RCC 7860 (cell line): Measurements from ENCODE around the gene CTNNA2.
A peak's percentile ranks its signal among the peaks of the same experiment; 100 is the strongest.

Source experiments
- DNase-seq: peaks from one replicate; pipeline ENCODE4 v3.0.0-alpha.2; 2015; ENCODE audit warnings: low spot score
- FAIRE-seq: peaks from 2 replicates; lab custom pipeline; 2012; peaks lifted over from hg19 to GRCh38; lab: Jason Lieb, UNC

CTNNA2 gene

DNA sequence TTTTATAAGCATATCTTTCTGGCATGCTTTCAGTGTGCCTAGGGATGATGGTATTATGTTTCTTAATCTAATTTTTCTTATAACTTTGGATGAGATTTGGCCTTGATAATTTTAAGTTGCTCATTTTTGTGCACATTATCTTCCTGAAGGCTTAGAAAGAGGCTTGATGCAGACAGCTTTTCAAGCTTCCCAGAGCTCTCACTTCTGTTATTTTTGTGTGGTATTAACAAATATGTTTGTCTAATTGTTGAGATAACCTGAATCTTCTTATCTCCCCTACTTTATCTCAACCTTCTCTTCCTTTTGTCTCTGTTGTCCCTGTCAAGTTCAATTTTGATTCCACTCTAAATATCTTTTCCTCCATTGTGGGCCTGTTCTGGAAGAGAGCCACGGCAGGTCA is 904.9 kb downstream of the CTNNA2 start:
- FAIRE-seq: no peak
- DNase-seq: no peak

DNA sequence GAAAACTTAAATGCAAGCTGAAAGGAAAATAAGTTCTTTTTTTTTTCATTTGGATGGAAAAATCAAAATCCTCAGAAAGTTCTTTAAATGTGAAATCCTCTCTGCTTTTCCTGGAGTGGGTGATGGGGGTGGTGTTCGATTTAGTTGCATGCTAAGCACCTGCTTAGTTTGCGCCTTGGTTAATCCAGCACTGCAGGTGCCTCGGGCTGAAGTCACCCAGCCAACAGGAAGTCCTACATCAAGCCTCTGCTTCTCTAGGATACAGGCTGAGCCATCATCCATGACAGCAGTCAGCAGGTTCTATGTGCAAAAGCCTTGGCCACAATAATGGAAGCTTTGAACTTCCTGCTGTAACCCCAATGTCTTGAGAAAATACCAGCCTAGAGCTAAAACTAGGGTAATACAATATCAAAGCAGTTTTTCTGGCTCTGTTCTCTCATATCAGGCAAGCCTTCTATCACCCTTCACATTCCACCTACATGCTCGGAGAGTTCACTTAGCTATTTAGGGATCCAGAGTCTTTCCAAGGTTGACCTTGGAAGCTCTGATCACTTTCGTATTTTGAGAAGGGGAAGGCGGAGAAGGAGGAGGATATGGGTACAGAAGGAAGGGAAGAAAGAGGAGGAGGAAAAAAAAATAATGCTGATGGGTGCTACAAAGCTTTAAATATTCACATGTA is 907.8 kb downstream of the CTNNA2 start:
- no peak for DNase-seq

DNA sequence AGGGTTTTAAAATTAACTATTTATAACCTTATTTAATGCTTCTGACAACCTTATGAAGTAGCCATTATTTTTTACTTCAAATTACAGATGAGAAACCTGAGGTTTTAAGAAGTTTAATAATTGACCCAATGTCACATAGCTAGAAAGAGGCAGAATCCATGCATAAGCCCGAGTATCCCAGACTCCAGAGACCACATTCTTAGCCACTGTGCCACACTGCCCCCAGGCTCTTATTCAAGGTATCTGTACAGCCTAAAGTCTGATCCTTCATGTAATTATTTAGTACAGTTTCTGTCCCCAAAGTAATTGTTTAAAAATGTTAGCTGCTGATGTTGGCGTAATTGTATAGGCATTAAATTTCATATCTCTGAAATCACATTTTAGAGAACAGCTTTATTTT is 916.4 kb downstream of the CTNNA2 start:
- no peak for FAIRE-seq
- no peak for DNase-seq

More for the DNA sequence above, 907.8 kb downstream of the CTNNA2 start:
- FAIRE-seq: no peak

DNA sequence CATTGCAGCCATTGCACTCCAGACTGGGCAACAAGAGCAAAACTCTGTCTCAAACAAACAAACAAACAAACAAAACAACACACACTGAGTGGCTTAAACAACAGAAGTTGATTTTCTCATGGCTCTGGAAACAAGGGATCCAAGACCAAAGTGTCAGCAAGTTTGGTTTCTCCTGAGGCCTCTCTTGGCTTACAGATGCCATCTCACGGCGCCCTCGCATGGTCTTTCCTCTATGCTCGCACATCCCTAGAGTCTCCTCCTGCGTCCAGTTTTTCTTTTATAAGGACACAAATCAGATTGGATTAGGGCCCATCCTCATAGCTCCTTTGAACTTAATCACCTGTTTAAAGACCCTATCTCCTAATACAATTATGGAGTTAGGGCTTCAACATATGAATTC is 925.1 kb downstream of the CTNNA2 start:
- DNase-seq (no peak), FAIRE-seq (no peak)

DNA sequence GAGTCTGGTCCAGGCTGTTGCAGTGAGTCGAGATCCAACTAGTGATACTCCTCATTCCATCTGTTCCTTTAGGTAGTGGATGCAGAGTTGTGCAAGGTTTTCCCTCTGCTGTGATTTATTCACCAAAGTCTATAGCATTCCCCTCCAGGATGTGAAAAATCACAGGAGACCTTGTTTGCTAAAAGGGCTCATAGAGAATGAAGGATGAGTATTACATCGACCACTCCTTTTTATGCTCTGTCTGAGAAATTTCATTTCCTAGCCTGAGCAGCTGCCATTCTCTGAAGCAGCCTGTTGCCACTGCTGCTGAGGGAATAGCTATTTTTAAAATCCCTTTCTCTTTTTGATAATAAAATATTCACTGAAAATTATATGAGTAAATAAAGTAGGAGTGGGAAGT is 925.8 kb downstream of the CTNNA2 start:
- no peak for FAIRE-seq
- DNase-seq: no peak

DNA sequence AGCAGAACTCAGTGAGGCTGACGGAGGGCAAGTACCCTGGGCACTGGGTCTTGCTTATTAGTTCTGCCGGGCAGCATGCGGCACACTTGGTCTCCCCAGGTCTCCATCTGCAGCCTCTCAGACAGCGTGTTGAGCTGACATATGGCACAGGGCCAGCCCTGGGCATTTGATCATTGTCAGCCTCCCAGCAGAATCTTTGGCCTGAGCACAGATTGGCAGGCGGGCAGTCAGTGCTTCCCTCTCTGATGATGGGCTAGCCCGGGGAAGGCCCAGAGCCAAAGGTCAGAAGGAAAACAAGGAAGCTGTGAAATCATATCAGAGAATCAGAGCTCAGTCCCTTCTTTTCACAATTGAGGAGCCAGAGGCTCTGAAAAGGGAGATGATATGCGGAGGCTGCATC is 941.8 kb downstream of the CTNNA2 start:
- no peak for FAIRE-seq
- DNase-seq: no peak

DNA sequence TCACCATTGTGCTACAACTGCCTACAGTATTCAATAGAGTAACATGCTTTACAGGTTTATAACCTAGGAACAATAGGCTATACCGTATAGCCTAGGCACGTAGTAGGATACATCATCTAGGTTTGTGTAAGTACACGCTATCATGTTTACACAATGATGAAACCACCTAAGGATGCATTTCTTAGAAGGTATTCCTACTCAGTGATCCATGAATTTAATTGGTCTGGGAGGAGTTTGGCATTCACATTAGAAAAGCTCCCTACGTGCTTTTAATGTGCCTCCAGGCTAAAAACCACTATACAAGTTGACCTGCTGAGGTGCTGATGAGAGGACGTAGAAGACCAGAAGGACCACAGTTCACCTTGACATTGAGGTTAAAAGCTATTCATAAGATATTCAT is 946.2 kb downstream of the CTNNA2 start:
- DNase-seq (no peak), FAIRE-seq (no peak)

DNA sequence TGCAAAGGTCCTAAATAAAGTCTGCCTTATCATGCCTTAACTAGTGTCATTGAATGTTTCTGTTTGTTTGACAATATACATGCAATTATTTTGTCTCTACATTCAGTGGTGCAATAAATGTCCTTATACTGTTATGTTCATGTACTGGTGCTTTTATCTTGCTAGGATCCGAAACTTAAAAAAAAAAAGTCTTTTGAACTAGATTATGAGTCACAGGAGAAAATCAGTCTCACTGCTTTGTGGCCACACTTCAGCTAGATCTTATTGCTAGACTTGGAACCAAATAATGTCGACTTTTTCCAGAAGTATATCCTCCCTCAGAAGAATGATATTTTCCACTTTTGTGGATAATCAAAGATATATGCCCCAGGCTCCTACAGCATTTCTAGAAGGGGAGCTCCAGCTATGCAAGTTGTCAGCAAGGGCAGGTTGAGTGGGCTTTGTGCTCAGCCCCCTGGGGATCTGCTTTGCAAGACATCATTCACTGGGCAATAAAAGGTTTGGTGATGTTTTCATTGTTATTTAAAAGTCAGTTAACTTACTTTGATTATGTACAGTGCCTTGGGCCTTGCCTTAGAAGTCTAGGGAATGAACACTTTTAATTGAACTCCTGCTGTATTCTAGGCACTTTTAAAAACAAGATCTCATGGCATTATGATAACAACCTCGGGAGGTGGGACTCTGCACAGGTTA is 948.8 kb downstream of the CTNNA2 start:
- FAIRE-seq (no peak), DNase-seq (no peak)

DNA sequence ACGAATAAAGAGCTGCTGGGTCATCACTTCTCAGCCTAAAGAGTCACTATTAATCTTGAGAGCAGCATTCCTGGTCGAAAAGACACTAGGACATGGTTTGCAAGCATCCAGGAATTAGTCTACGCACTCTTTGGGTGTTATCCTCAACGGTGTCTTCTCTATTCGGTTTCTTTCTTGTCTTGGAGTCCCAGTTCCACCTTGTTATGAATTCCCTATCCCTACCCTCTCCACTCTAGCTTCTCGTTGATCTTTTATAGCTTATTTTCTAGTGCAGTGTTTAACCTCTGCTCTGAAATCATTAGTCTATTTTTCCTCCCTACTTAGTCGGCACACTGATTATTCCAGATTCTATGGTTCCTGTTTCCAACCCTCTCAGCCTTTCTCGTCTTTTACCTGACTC is 949.8 kb downstream of the CTNNA2 start:
- no peak for DNase-seq
- no peak for FAIRE-seq

DNA sequence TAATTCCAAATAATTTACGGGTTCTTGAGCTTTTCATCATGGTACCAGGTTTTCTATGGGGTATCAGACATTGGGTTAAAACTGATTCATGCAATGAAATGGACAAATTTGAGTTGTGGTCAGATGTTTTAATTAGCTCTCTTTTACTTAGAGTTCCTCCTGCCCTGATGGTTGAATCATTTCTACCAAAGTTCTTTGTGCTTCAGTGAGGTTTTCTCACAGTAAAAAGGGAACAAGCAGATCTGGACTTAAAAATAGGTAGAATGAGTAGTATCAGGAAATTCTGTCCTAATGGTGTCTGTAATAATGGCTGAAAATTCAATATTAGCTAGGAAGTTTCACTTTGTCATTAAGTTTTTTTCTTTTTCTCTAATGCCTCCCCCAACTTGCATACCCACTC is 951.4 kb downstream of the CTNNA2 start:
- DNase-seq (no peak), FAIRE-seq (no peak)

DNA sequence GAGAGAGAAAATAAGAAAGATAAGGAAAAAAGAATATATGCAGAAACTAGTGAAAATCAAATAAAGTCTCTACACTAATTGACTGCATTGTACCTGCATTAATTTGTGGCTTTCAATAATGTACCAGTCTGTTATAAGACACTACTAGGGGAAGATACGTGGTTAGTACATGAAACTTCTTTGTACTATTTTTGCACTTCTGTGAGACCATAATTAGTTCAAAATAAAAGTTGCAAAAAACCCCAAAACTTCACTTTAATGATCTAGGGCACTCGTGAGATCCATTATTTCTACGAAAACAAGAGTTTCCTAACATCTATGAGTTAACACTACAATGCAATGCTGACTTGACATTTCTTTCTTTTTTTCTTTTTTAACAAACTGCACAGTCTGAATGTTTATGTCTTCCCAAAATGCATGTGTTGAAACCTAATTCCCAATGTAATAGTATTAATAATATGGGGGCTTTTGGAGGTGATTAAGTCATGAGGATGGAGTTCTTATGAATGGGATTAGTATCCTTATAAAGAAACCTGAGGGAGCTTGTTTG is 954.5 kb downstream of the CTNNA2 start:
- FAIRE-seq: no peak
- DNase-seq: no peak

DNA sequence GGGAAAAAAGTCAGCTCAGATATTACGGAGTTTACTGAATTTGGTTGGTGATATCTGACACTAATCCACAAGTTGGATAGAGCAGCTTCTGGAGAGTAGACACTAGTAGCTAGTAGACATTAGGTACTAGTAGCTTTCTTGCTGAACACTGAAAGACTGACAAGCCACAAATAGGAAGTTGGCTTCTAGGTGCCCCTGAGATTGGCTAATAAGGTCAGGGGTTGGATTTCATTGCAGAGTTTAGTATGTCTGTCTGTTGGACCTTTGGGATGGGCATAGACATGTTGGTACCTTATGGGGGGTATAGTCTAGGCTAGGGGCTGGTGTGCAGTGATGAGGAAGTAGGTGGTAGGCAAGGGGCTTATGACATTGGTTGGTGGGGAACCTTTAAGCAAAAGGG is 956.6 kb downstream of the CTNNA2 start:
- no peak for FAIRE-seq
- no peak for DNase-seq

DNA sequence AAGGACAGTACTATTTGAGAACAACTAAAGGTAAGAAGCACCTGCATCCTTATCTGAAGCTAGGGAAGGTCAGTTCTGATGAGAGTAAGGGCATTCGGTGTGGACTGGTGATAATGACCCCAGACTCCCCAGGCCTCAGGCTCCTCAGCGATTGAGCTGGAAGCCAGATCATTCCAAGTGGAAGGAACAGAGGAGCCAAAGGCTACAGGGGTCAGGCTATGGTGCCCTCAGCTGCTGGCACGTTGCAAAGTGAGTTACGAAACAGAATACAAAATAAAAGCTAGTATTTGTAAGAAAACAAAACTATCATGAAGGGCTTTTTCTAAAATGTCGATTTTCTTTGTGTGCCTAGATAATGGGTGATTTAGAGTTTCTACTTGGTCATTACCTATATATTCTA is 960.2 kb downstream of the CTNNA2 start:
- FAIRE-seq (no peak), DNase-seq (no peak)

DNA sequence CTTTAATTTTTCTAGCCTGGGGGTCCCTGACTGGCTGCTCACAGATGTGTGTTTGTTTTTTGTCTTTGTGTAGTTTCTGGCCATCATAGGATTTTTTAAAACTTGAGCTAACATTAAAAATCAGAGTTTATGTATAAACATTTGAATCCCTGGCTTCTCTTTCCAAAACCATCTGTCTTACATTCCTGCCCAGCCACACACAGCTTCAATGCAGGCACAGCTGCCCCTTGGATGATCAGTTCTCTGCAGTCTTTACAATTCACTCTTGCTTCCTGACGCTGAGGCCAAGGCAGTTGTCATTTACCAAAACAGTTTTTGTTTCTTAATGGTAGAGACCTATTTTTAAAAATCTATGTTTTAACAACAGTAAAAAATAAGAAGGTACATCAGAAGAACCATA is 960.9 kb downstream of the CTNNA2 start:
- FAIRE-seq (no peak), DNase-seq (no peak)

DNA sequence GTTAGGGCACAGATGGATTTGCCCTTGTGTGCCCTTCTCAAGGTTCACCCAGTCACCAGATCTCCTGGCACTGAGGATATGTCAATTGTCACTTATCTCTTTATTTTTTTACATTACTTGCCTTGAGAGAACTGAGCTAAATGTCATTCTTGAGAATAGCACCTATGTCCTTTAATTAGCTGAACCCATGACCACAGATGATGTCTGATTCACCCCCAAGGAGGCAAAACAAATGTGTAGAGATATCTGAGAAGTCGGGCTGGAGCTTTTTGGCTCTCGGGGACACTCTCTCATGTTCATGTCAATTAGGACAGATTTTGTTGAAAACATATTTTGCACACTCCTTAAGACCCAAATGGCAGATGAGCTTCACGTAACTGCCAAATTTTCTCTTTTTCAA is 963.1 kb downstream of the CTNNA2 start:
- FAIRE-seq (no peak), DNase-seq (no peak)

DNA sequence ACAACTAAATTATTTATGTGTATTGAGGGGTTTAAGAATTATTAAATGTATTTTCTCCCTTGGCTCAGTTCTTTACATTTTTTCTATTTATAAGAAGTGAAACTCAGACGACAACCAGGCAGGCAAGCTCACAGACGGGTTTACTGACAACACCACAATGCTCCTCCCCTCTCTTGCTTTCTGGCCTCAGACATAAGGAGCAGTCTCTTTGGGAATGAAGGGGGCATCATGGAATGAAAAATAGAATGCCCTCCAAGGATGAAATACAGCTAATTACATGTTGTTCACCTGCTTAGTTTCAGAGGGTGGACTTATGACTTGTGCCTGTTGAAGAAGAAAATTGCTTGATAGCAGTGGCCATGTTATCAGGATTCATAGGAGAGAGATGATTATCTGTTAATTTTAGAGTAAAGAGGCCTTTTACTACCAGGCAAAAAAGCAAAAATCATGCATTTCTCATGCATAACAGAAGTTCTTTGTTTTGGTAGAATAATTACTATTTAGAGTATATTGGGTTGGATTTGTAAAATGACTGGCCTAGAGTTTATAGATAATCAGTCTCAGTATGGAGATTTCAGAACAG is 963.8 kb downstream of the CTNNA2 start:
- FAIRE-seq (no peak), DNase-seq (no peak)

DNA sequence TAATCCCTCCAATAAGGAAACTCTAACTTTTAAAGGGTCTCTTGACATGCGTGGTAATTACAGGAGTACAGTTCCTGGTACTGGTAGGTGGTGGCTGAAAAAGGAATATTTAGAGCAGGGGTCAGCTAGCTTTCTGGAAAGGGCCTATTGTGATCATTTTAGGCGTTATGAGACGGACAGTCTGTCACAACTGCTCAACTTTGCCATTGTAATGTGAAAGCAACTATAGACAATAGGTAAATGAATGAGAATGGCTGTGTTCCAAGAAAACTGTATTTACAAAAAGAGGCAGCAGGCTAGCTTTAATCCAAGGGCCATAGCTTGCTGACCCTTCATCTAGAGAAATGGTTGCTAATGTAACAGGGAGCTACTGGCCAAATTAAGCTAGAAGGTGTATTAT is 969.4 kb downstream of the CTNNA2 start:
- DNase-seq: no peak
- no peak for FAIRE-seq

DNA sequence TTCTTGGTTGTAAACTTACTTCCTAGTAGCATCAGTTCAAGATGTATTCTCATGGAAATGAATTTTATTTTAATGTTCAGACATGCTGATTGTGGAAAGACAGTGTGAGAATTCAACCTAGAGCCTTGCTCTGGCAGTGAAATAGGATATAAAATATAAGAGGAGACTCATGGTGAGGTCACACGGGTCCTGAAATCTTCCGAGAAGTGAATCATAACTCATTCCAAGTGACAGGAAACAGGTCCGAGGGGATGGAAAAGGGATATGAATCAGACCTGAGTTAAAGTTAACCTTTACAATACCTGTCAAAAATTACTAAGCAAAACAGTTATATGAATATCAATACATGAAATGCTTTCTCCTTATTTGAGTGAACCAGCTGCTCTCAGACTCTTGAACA is 976.9 kb downstream of the CTNNA2 start:
- DNase-seq: peak; percentile 80
- FAIRE-seq: peak; percentile 96

DNA sequence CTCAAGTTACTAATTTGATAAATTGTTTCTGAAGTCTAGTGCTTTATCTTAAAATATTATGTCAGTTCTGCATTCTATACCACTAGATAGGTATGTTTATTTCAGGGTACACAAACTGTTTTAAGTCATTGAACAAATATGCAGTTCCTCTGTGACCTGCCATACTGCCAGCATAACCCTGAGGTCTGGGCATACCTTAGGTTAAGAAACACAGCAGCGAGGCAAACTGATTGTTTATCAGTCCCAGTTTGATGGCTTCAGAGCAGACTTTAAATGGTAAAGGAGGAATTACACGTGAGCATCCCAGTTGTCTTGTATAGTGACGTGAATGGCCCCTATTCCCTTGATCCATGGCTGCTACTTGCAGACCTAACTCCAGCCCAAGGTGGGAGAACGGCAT is 978.1 kb downstream of the CTNNA2 start:
- FAIRE-seq: no peak
- DNase-seq: no peak

DNA sequence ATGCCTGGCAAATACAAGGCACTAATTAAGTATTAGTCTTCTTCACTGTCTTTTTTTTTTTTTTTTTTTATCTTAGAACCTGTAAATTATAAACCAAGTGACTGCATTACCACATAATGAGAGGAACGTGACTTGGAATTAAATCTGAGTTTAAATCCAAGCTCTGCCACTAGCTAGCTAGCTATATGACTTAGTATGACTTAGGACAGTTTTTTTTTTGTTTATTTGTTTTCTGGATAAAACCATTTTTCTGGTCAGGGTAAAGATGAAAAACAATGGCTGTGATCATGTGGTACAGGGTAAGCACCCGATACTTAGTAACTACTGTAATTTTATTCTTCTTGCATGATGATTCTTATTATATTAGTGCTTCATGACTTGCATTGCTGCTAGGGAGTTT is 983.5 kb downstream of the CTNNA2 start:
- no peak for FAIRE-seq
- DNase-seq: no peak

DNA sequence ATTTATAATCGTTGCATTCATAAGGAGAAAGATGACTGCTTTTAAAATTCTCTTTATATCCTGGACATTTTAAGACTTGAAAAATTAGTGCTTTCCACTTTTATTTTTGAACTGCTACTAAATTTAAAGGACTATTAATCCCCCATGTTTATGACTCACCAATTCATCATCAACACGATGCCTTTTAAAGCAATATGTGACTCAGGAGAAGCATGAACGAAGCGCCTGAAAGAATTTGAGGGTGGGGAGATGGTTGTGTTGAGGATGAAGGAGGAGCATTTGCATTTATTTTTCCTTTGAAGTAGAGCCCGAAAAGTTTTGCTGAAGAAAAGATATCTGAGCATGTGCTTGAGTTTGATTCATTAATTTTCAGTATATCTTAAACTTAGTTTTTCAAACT is 983.9 kb downstream of the CTNNA2 start:
- FAIRE-seq: peak; percentile 87
- peak; percentile 68 for DNase-seq

DNA sequence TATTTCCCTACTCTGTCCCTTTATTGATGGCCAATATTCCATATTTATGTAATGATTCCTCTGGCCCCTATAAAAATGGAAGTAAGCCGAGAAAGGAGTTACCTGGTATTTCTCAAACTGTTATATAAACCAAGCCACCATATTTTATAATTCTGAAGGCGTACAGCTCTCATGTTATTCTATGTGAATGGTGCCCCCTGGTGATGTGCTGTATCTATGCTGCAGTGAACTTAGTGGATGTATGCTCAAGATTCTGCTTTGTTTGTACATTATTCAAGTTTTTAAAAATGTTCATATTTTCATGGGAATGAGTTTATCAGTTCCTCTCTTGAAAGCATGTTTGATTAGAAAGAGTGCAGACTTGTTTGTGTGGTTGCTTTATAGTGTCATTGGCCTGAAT is 986.2 kb downstream of the CTNNA2 start:
- DNase-seq (peak; percentile 21), FAIRE-seq (peak; percentile 68)
